Loucy (cell line): Measurements from ENCODE around the gene TACC2.
"Not testable (repeated sequence)": the region's sequence is repeated elsewhere in the genome, so short reads cannot be mapped to it uniquely, and the experiment has no call there.

Experiments
- H2AFZ ChIP-seq: fragments of 200-600 bp; sonication (generic); 2 replicates; pipeline ENCODE4 v1.6.0; 2016; ENCODE audit warnings: antibody characterized with exemption, mild to moderate bottlenecking, low read length, moderate library complexity
- H3F3A ChIP-seq: fragments of 200-600 bp; 2 replicates; pipeline ENCODE4 v1.6.0; 2016; ENCODE audit warnings: antibody characterized with exemption, low read depth, mild to moderate bottlenecking
- H3K27me3 ChIP-seq: fragments of 200-600 bp; sonication (generic); 2 replicates; pipeline ENCODE4 v1.6.1; 2014; ENCODE audit warnings: low read length, mild to moderate bottlenecking; ENCODE audit not compliant: insufficient read depth, poor library complexity, severe bottlenecking
- H3K36me3 ChIP-seq: fragments of 200-600 bp; sonication (generic); 2 replicates; pipeline ENCODE4 v1.6.1; 2016; ENCODE audit warnings: low read length; ENCODE audit not compliant: insufficient read depth
- H3K4me1 ChIP-seq: fragments of 200-600 bp; sonication (generic); 2 replicates; pipeline ENCODE4 v1.5.1; 2014; ENCODE audit warnings: low read length, mild to moderate bottlenecking; ENCODE audit not compliant: insufficient read depth, poor library complexity, severe bottlenecking
- H3K4me2 ChIP-seq: fragments of 200-600 bp; sonication (generic); 2 replicates; pipeline ENCODE4 v1.6.0; 2014; ENCODE audit warnings: antibody characterized with exemption, low read length, low read depth, mild to moderate bottlenecking; ENCODE audit not compliant: poor library complexity, severe bottlenecking
- H3K4me3 ChIP-seq: fragments of 200-600 bp; sonication (generic); 2 replicates; pipeline ENCODE4 v1.5.1; 2014; ENCODE audit warnings: low read length, mild to moderate bottlenecking, mixed read lengths; ENCODE audit not compliant: poor library complexity, severe bottlenecking
- H3K79me2 ChIP-seq: fragments of 200-600 bp; sonication (generic); 2 replicates; pipeline ENCODE4 v1.6.1; 2014; ENCODE audit warnings: low read length; ENCODE audit not compliant: insufficient read depth
- H3K9ac ChIP-seq: fragments of 200-600 bp; sonication (generic); 2 replicates; pipeline ENCODE4 v1.6.0; 2014; ENCODE audit warnings: mild to moderate bottlenecking, low read depth, low read length, moderate library complexity; ENCODE audit not compliant: poor library complexity, severe bottlenecking
- H3K9me2 ChIP-seq: fragments of 200-600 bp; sonication (generic); replicated peaks from 2 replicates; pipeline ENCODE4 v1.6.1; 2016; ENCODE audit warnings: low read depth, low read length, mixed read lengths
- H3K9me3 ChIP-seq: fragments of 200-600 bp; sonication (generic); 2 replicates; pipeline ENCODE4 v1.6.1; 2014; ENCODE audit warnings: mild to moderate bottlenecking, antibody characterized with exemption, low read length, low read depth; ENCODE audit not compliant: insufficient read depth
- H4K20me1 ChIP-seq: fragments of 200-600 bp; sonication (generic); 2 replicates; pipeline ENCODE4 v1.6.0; 2014; ENCODE audit warnings: antibody characterized with exemption, low read length, mild to moderate bottlenecking; ENCODE audit not compliant: insufficient read depth, poor library complexity, severe bottlenecking
- EZH2phosphoT487 ChIP-seq: fragments of 200-600 bp; IDR thresholded peaks from 2 replicates; pipeline ENCODE4 v1.6.1; 2018; ENCODE audit warnings: antibody characterized with exemption, mild to moderate bottlenecking, moderate library complexity, borderline replicate concordance
- TF ChIP-seq, protein P1 (sequence below): fragments of 200-600 bp; sonication (generic); conservative IDR thresholded peaks from 2 replicates; pipeline ENCODE4 v1.5.1; 2014; ENCODE audit warnings: mild to moderate bottlenecking, antibody characterized with exemption, low read length

The TACC2 gene

GRCh38 chr10:122021379-122021778 lies 32.4 kb downstream of the TACC2 start:
- no peaks in the 10 kb centered on the region for H3K36me3 ChIP-seq
- H3K4me1 ChIP-seq = no peaks in the 10 kb centered on the region
- H3K9me2 ChIP-seq = no peaks in the 10 kb centered on the region
- no peak overlapping the region for H3K4me2 ChIP-seq
- no peaks in the 10 kb centered on the region for H4K20me1 ChIP-seq
- H3F3A ChIP-seq = no peaks in the 10 kb centered on the region
- no peak overlapping the region for H3K4me3 ChIP-seq
- H3K9ac ChIP-seq = no peak overlapping the region
- no peaks in the 10 kb centered on the region for H3K79me2 ChIP-seq
- H3K27me3 ChIP-seq = no peaks in the 10 kb centered on the region
- TF ChIP-seq EZH2phosphoT487 = no peak
- TF ChIP-seq, protein P1, sequence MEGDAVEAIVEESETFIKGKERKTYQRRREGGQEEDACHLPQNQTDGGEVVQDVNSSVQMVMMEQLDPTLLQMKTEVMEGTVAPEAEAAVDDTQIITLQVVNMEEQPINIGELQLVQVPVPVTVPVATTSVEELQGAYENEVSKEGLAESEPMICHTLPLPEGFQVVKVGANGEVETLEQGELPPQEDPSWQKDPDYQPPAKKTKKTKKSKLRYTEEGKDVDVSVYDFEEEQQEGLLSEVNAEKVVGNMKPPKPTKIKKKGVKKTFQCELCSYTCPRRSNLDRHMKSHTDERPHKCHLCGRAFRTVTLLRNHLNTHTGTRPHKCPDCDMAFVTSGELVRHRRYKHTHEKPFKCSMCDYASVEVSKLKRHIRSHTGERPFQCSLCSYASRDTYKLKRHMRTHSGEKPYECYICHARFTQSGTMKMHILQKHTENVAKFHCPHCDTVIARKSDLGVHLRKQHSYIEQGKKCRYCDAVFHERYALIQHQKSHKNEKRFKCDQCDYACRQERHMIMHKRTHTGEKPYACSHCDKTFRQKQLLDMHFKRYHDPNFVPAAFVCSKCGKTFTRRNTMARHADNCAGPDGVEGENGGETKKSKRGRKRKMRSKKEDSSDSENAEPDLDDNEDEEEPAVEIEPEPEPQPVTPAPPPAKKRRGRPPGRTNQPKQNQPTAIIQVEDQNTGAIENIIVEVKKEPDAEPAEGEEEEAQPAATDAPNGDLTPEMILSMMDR = no peak
- H2AFZ ChIP-seq = no peak overlapping the region
- no peaks in the 10 kb centered on the region for H3K9me3 ChIP-seq

DNA sequence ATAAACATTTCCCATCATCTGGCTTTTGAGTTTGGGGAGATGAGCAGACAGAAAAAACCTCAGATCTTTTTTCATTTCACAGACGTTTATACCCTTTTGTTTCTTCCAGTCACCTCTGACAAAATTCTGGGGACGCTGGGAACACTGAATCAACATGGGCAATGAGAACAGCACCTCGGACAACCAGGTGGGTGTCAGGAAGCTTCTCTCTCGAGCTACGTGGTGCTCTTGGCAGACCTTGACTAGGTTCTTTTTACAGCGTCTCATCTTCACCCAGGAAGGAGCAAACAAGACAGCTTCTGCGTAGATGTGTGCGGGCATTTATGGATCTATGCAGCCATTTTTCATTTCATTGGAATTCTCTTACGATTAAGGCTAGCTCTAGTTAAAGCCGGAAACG lies 32.9 kb downstream of the TACC2 start:
- H3K9me2 ChIP-seq = no peaks in the 10 kb centered on the region
- no peaks in the 10 kb centered on the region for H3K9me3 ChIP-seq
- no peak overlapping the region for H3K9ac ChIP-seq
- H3K79me2 ChIP-seq = no peaks in the 10 kb centered on the region
- H3K4me3 ChIP-seq = no peak overlapping the region
- no peak overlapping the region for H2AFZ ChIP-seq
- H3K4me1 ChIP-seq = no peaks in the 10 kb centered on the region
- no peaks in the 10 kb centered on the region for H4K20me1 ChIP-seq
- no peaks in the 10 kb centered on the region for H3K36me3 ChIP-seq
- no peaks in the 10 kb centered on the region for H3K27me3 ChIP-seq
- H3K4me2 ChIP-seq = no peak overlapping the region
- no peaks in the 10 kb centered on the region for H3F3A ChIP-seq
- TF ChIP-seq, protein P1 = no peak

GRCh38 chr10:122022276-122022675 lies 33.3 kb downstream of the TACC2 start:
- no peaks in the 10 kb centered on the region for H3K27me3 ChIP-seq
- H3F3A ChIP-seq = no peaks in the 10 kb centered on the region
- H2AFZ ChIP-seq = no peak overlapping the region
- H3K9me2 ChIP-seq = no peaks in the 10 kb centered on the region
- H4K20me1 ChIP-seq = no peaks in the 10 kb centered on the region
- no peaks in the 10 kb centered on the region for H3K36me3 ChIP-seq
- H3K4me3 ChIP-seq = no peak overlapping the region
- TF ChIP-seq, protein P1 = no peak
- no peak for TF ChIP-seq EZH2phosphoT487
- no peaks in the 10 kb centered on the region for H3K9me3 ChIP-seq
- H3K9ac ChIP-seq = no peak overlapping the region
- H3K79me2 ChIP-seq = no peaks in the 10 kb centered on the region
- no peaks in the 10 kb centered on the region for H3K4me1 ChIP-seq
- H3K4me2 ChIP-seq = no peak overlapping the region

DNA sequence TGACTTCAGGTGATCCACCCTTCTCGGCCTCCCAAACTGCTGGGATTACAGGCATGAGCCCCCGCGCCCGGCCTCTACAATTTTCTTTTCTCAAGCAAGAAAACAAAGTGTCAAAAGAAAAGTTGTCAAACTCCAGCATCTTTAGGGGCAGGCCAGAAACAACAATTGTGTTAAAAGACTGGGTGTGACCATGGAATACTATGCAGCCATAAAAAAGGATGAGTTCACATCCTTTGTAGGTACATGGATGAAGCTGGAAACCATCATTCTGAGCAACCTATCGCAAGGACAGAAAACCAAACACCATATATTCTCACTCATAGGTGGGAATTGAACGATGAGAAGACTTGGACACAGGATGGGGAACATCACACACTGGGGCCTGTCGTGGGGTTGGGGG lies 34.3 kb downstream of the TACC2 start:
- not testable (repeated sequence) for H3K36me3 ChIP-seq, H3K4me1 ChIP-seq, H2AFZ ChIP-seq, H3K79me2 ChIP-seq, H3K4me2 ChIP-seq, H3K9me2 ChIP-seq, H4K20me1 ChIP-seq, H3F3A ChIP-seq, H3K9me3 ChIP-seq, H3K9ac ChIP-seq, H3K4me3 ChIP-seq, H3K27me3 ChIP-seq
